Measurements from ENCODE around the gene COX7A1.

DNA sequence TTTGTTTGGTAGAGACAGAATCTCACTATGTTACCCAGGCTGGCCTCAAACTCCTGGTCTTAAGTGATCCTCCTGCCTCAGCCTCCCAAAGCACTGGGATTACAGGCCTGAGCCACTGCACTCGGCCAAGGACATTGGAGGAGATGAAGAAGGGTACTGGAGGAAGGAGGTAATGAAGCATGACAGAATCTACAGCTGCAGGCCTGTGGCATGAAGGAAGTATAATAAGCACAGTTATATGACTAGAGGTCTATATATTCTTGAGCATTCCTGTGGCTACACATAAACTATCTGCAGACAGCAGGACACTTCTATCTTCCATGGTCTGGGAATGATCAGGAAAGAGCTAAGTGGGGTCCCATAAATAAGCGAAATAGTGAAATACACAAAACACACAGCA, 44.0 kb upstream of the COX7A1 start:
- TF ChIP-seq CTCF (IDR thresholded peaks at IDR 0.05) (no peak), POLR2A (IDR thresholded peaks at IDR 0.05) (no peak), POLR2AphosphoS5 (IDR thresholded peaks at IDR 0.05) (no peak), EP300 (IDR thresholded peaks at IDR 0.05) (no peak)
